ENCODE results near the gene AACS. TPM values are rescaled to one million over a fixed set of nuclear protein-coding genes. Genes with fewer than 3 reads are reported as not detected.

Gene AACS
- total RNA-seq, 2 experiments from 2014 or later = 10.2 to 24.6 TPM

DNA sequence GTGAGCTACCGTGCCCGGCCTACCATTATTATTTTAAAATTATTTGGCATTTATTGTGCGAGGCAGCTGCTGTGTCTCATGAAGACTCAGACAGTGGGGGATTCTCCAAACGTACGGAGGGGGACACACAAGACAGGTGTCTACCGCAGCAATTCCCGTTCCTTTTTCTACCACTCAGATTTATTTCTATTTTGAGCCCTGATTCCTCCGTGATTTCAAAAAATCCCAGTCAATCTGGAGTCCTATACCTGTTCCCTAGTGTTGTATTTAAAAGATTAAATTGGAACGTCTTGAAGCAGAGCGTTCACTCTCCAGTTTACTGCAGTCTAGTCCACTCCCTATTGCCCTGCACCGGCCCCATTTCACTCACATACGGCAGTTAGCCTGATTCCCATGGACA is 97.9 kb downstream of the AACS start:
- CTCF ChIA-PET (ENCODE audit: unreplicated experiment) = no interaction called here
- H4K20me1 ChIP-seq (ENCODE audit: insufficient read depth, low read length) = no peaks in the 10 kb centered on the region
- POLR2A ChIA-PET = interaction anchor here (0.6 to 1.3 kb wide), 5 partner anchors 8 to 1955 kb away, joined by 3 to 5 read pairs (median 3); no protein-coding TSS in a partner anchor
- H3K9me3 ChIP-seq (ENCODE audit: low read length) = no peaks in the 10 kb centered on the region
- no TSS peak for BruUV-seq (replicated peaks)
- TF ChIP-seq EZH2phosphoT487 (IDR thresholded peaks at IDR 0.05; ENCODE audit: borderline replicate concordance, low read depth, low read length) (no peak), CTCF (conservative IDR thresholded peaks at IDR 0.05; ENCODE audit: low read length) (no peak)
- no peak overlapping the region for H3K4me3 ChIP-seq (ENCODE audit: low read depth, low read length, poor library complexity, severe bottlenecking)
- H3K27ac ChIP-seq (ENCODE audit: low read depth, low read length, poor library complexity, severe bottlenecking) = no peak overlapping the region
- no peaks in the 10 kb centered on the region for H3K79me2 ChIP-seq (ENCODE audit: insufficient read depth, low read depth, low read length)
- DNase-seq (ENCODE audit: low spot score) = no peak
- intact Hi-C loops (cut with micrococcal nuclease; ENCODE audit: unreplicated experiment) = no loop called here
- no peaks in the 10 kb centered on the region for H3K9me2 ChIP-seq (ENCODE audit: insufficient read depth, low read length)
- H3K4me1 ChIP-seq (ENCODE audit: insufficient read depth, low read length, poor library complexity, severe bottlenecking) = no peaks in the 10 kb centered on the region
- H2AFZ ChIP-seq (ENCODE audit: low read length) = no peak overlapping the region
- peaks cover 4% of the 10 kb centered on the region; the same call in 1 of the 2 replicates for H3K36me3 ChIP-seq (ENCODE audit: insufficient read depth, low read length)
- H3K4me2 ChIP-seq (ENCODE audit: low read length) = no peak overlapping the region

- Histone ChIP-seq H4K20me1 (ENCODE audit: insufficient read depth, low read length) (no peaks in the 10 kb centered on the region), H3K36me3 (ENCODE audit: insufficient read depth, low read length) (peaks cover 4% of the 10 kb centered on the region; the same call in 1 of the 2 replicates), H3K4me2 (ENCODE audit: low read length) (no peak overlapping the region), H3K27ac (ENCODE audit: low read depth, low read length, poor library complexity, severe bottlenecking) (no peak overlapping the region), H3K4me3 (ENCODE audit: low read depth, low read length, poor library complexity, severe bottlenecking) (no peak overlapping the region), H3K4me1 (ENCODE audit: insufficient read depth, low read length, poor library complexity, severe bottlenecking) (no peaks in the 10 kb centered on the region), H3K9me3 (ENCODE audit: low read length) (no peaks in the 10 kb centered on the region), H2AFZ (ENCODE audit: low read length) (no peak overlapping the region), H3K79me2 (ENCODE audit: insufficient read depth, low read depth, low read length) (no peaks in the 10 kb centered on the region), H3K9me2 (ENCODE audit: insufficient read depth, low read length) (no peaks in the 10 kb centered on the region)
- intact Hi-C loops (cut with micrococcal nuclease; ENCODE audit: unreplicated experiment) = no loop called here
- POLR2A ChIA-PET = interaction anchor here (1.2 kb wide), 1 partner anchor 14 kb away, joined by 3 read pairs; no protein-coding TSS in a partner anchor
- CTCF ChIA-PET (ENCODE audit: unreplicated experiment) = interaction anchor here (0.6 kb wide), 1 partner anchor 12 kb away, joined by 5 read pairs; no protein-coding TSS in a partner anchor
- DNase-seq (ENCODE audit: low spot score) = no peak
- TF ChIP-seq EZH2phosphoT487 (IDR thresholded peaks at IDR 0.05; ENCODE audit: borderline replicate concordance, low read depth, low read length) = no peak
- no TSS peak for BruUV-seq (replicated peaks)
Observed at GRCh38 chr12:125164541-125164940, 99.3 kb downstream of the AACS start.

DNA sequence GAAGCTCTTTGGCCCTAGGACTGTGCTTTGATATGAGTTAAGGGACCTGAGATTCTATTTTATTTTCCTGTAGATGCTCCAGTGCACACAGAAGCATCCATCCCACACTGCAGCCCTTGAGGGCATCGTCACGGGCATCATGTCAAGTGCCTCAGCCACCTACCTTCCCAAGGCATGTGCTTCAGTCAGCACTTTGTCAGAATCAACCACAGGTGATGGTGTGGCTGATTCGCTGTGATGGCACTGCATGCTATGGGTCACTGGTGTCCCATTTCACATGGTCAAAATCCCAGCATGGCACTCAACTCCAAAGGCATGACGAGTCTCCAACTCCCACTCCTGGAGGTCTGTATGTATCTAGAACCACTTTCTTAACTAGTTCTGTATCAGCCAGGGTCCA is 100.8 kb downstream of the AACS start:
- Histone ChIP-seq H3K9me2 (ENCODE audit: insufficient read depth, low read length) (no peaks in the 10 kb centered on the region), H3K4me1 (ENCODE audit: insufficient read depth, low read length, poor library complexity, severe bottlenecking) (no peaks in the 10 kb centered on the region), H3K4me3 (ENCODE audit: low read depth, low read length, poor library complexity, severe bottlenecking) (no peak overlapping the region), H3K36me3 (ENCODE audit: insufficient read depth, low read length) (peaks cover 4% of the 10 kb centered on the region; the same call in 1 of the 2 replicates), H3K4me2 (ENCODE audit: low read length) (no peak overlapping the region), H4K20me1 (ENCODE audit: insufficient read depth, low read length) (no peaks in the 10 kb centered on the region), H2AFZ (ENCODE audit: low read length) (no peak overlapping the region), H3K9me3 (ENCODE audit: low read length) (no peaks in the 10 kb centered on the region), H3K79me2 (ENCODE audit: insufficient read depth, low read depth, low read length) (no peaks in the 10 kb centered on the region), H3K27ac (ENCODE audit: low read depth, low read length, poor library complexity, severe bottlenecking) (no peak overlapping the region)
- ChIA-PET POLR2A (no interaction called here), CTCF (ENCODE audit: unreplicated experiment) (no interaction called here)
- no peak for DNase-seq (ENCODE audit: low spot score)
- intact Hi-C loops (cut with micrococcal nuclease; ENCODE audit: unreplicated experiment) = no loop called here
- BruUV-seq (replicated peaks) = no TSS peak
- TF ChIP-seq CTCF (conservative IDR thresholded peaks at IDR 0.05; ENCODE audit: low read length) (no peak), EZH2phosphoT487 (IDR thresholded peaks at IDR 0.05; ENCODE audit: borderline replicate concordance, low read depth, low read length) (no peak)
